ENCODE measurements around the gene ITIH4.

The ITIH4 gene

DNA sequence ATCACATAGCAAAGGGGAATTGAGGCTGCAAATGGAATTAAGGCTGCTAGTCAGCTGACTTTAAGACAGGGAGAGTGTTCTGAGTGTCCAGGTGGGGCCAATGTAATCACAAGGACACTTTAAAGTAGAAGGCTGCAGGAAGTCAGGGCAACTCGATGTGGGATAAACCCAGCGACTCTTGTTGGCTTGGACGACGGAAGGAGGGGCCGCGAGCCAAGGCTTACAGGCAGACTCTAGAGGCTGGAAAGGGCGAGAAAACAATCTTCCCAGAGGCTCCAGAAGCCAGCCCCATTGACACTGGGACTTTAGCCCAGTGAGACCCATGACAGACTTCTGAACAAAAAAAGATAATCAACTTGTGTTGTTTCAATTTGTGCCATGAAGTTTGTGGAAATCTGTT is 17.3 kb upstream of the ITIH4 start:
- DNase-seq: no peak

DNA sequence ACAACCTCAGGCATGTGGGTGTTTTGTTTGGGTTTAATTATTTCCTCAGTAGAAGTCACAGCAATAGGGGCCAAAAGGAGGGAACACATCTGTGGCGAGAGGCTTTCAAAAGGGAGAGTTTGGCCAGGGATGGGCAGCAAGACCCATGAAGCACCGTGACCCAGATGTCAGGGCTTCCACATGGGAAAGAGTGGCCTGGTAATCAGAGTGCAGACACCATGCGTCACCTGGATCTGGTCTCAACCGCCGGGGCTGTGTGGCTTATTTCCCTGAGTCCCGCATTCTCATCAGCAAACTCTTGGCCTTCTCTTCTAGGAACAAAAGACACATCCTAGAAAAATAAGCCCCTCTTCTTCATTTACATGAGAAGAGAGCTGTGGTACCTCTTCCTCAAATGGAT is 16.8 kb upstream of the ITIH4 start:
- DNase-seq: no peak

DNA sequence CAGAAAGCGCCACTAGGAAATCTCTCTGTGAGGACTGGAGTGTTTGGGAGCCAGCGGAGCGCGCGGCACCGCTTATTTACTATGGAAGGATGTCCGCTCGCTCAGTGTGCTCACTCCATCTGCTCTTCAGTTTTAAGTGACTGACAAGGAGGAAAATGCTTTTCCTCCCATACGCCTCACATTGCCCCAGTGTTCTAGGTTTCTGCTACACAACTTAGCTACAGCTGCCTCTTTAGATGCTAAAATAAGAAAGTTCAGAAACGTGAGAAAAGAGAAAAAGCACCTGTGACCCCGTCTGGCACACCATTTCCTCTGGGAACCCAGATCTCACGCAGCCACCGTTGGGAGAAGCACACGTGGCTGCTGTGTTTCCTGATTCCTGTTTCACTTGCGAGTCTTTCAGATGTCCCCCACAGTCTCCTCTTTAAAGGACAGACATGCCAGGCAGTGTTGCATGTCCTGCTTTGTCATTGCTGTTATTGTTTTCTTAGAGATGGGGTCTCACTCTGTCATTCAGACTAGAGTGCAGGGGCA is 16.0 kb upstream of the ITIH4 start:
- DNase-seq: no peak

DNA sequence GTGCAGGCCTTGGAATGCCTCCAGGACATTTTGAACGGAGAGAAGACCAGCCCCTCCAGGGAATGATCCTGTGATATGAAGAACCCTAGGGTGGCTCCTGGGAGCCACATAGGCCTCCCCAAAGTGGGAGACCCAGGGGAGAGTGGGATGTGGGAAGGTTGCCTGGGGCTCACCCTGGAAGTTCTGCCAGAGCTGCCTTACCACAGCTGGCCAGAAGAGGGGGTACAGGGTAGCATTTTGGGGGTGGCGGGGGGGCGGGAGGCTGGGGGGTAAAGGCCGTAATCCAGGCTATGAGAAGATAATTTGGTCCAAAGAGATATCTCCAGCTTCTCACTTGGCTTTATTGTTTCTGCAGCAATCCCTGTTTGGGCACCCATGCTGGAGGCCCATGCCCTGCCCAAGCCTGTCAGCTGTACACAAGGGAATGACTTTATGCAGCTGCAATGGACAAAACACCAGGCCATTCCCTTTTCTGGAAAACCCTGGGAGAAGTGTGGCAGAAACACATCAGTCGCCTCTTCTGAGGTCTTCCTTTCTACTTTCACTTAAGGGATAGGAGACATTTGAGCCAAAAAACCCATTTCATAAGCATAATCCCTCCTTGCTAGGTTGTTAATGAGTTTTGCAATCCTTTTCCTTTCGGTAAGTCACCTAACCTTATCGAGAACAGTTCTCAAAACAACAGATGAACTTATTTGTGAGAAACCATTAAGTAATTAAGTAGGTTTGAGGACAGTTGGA is 15.4 kb upstream of the ITIH4 start:
- DNase-seq: peak in 1 of 2 donors; percentile 27

- no peak for DNase-seq
Observed at GRCh38 chr3:52845157-52845556, 14.7 kb upstream of the ITIH4 start.

GRCh38 chr3:52844290-52844975 is 14.0 kb upstream of the ITIH4 start:
- DNase-seq: no peak

DNA sequence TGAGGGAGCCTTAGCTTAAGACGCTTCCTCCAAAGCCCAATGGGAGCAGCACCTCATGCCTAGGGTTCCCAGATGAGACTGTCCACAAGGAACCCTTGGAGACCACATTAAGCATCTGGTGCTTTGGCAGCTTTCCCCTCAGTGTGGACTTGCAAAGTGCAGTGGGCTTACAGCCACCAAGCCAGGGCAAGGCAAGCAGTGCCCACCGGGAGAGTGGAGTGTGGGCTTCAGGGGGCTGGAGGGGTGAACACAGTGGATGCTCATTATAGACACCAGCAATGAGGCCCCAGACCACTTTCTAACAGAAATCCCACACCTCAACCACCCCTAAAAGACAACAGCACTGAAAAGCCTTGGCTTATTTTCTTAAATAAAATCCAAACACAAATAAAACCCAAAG is 13.4 kb upstream of the ITIH4 start:
- no peak for DNase-seq

GRCh38 chr3:52843108-52843865 is 12.8 kb upstream of the ITIH4 start:
- no peak for DNase-seq

DNA sequence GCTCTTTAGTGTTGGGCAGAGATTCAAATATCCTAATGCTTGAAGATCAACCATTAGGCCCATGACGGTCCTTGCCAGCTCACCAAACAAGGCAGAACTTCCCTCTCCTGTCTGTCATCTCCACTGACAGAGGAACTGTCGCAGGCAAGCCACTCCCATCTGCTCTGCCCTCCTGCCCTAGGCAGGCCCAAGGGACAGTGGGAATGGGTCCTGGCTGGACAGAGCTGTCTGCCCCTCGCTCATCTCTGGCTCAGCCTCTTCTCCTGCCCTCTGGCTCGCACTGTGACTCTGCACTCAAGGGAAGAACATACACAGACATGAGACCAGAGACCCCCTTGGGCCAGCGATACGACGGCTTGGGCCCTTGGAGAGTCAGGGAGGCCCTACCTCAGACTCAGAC is 12.0 kb upstream of the ITIH4 start:
- no peak for DNase-seq

DNA sequence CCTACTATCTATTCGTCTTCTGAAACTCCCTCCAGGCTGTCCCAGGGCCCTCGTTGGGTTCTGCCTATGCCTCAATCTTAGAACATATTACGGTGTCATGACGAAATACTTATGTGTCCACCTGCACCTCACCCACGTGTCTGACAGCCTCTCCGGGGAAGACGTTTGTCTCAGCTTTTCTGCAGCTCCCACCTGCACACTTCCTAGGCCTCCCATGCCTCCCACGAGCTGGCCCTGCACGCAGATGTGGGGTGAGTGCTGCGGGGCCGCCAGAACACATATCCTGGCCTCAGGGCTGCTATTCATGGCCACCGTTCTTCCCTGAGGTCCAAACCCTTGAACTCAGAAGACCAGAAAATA is 11.5 kb upstream of the ITIH4 start:
- no peak for DNase-seq

- DNase-seq: no peak
Observed at GRCh38 chr3:52841211-52841980, 10.9 kb upstream of the ITIH4 start.

DNA sequence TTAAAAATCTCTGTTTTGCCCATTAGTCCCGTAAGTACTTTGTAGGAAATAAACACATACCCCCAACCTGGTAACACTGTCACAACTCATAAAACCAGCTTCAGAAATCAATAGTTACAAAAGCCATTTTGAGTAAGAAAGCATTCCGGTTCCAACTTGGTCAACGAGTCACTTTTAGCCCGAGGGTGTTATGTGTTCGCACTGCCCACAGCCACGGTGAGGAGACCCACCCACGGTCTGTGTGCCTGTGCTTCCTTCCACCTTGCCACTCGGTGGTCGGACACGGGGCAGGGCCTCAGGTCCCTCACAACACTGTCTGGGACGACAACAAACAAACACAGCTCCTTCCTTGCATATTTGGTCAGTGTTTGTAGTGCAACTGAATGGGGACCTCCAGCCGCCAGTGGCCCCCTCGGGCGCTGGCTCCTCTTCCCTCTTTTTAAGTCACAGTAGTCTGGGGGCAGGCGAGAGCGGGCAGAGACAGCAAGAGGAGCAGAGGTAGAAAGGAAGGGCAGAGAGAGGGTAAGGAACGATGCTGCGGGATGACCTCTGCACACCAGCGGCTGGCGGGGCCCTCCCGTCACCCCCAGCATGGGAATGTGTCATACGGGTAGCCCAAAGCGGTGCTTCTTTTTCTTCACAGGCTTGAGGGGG is 9.5 kb upstream of the ITIH4 start:
- no peak for DNase-seq

DNA sequence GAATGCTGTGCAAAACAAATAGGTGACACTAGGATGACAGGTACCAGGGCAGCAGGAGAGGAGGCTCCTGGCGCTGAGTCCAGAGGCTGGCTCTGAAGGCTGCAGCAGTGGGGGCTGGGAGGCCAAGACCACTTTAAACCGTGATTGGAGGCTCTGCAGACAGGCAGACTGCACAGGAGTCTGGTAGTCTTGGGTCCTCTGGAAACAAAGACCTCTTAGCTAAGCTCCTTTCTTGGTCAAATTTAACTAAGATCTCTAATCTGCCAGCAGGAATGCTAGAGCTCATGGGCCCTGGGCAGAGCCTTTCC is 8.8 kb upstream of the ITIH4 start:
- DNase-seq: no peak

GRCh38 chr3:52838561-52839267 is 8.2 kb upstream of the ITIH4 start:
- peak in 1 of 2 donors; percentile 24 for DNase-seq

GRCh38 chr3:52836986-52837385 is 6.5 kb upstream of the ITIH4 start:
- DNase-seq: no peak

DNA sequence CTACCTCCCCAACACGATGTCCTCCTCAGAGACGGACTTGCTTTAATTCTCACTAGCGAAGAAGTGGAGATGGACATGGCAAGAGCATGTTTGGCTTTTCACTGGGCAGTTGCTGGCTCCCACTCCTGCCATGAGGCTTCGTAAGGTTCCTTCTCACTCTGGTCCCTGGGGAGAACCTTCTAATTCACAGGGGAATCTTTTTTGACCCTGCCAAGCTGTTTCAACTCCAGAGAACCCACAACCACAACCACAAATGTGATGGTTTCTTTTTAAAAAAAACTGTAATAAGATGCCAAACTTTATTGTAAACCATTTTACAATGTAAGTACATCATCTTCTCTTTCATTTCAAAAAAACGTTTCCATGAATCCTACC is 6.0 kb upstream of the ITIH4 start:
- DNase-seq: no peak

DNA sequence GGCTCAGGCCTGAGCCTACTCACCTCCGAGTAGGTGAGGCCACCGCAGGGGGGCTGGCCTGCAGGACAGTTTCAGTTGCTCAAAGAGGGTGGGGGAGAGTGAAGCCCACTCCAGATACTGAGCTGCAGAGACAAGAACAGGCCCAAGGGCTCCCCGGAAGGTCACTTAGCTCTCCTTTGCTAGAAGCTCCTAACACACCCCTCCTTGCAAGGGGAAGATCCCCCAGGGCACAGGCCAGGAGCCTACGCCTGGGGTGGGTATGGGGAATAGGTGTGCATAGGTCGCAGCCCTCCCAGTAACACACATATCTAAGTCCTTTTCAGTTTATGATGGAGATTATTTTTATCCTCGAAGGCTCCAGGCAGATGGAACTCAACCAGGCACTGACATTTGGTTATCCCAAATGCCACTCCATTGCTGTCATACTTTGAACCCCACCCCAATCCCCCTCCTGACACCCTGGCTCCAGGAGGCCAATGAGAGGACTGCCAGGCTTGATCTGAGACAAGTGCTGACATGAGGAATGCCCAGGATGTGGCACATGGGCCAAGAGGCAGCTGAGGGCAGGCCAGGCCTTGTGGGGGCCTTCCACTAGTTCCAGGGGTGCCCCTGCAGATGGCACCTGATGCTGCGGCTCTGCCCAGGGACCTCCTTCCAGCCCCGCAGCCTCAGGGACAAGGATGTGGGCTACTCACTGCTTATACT is 5.4 kb upstream of the ITIH4 start:
- no peak for DNase-seq

DNA sequence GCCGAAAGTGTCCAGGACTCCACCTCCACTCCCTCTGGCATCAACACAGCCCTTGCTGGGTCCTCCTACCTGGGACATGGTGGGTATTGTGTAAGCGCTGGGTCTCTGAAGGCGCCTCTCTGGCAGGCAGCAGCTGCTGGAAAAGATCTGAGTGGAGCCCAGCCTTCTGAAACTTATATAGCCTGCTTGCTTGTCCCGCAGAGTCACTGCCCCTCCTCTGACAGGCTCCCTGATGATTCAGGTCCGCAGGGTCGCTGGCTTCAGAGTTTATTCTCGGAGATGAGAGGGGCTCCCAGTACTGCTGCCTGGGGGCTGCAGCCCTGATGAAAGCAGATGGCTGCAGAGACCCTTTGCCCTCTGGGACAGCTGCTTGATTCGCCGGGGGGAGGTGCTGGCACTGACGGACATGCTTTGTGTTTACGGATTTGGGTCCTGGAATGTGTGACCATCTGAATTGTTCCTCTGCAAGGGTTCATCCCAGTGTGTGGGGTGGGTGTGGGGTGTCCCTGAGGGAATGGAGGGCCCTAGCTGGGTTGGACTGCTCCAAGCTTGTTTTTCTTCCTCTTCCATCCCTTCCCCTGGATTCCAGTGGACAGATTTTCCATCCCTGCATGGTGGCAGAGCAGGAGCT is 4.5 kb upstream of the ITIH4 start, which contains the start of gene MUSTN1:
Gene MUSTN1, minus strand, starts transcription at position 149 of the 631 bp plus-strand sequence. Its CDS starts 71 bp downstream, at position 78.
- DNase-seq: no peak

GRCh38 chr3:52833202-52833601 is 2.7 kb upstream of the ITIH4 start:
- no peak for DNase-seq

DNA sequence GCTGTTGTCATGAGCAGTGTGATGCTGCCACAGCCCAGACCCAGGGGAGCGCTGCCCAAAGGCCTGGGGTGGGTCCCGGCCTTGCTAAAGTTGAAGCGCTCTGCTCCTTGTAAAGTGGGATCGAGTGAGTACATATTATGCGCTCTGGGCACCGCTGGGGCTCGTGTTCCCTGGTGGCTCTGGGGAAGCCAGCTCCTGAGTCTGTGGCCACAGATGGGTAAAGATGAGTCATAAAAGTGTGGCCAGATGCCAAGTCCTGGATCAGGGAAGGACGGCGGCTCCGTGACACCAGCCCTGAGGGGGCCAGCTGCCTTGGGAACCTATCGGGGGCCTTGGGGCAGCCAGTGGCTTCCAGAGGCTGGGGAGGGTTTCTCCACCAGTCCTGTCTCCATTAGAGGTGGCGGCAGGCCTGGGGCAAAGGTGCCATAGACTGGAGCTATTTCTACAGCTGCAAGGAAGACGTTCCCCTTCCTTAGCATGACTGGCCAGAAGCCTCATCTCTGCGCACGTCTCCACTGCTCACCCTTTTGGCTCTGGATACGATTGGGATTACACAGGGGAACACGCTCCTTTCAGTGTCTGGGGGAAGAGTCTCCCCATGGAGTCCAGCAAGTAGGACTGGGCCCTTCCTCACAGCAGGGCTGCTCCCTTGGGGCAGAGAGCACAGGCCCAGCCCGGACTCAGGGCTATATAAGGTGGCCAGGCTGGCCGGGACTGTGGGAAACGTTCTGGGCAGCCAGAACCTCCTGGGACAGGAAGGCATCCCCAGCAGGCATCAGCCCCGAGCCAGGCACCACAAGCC is 1.2 kb upstream of the ITIH4 start:
- DNase-seq: no peak

Measured in CD4-positive, alpha-beta T cell treated with Interferon alpha-2 for 1 hour (primary cell).